HG02798 (cell line): Measurements from ENCODE around the gene UBASH3B.
A peak's percentile ranks its signal among the peaks of the same experiment; 100 is the strongest.

Source experiments
- ATAC-seq: cut with Tn5 transposase; IDR thresholded peaks from one replicate; pipeline ENCODE4 v1.9.1; 2021; ENCODE audit warnings: mild to moderate bottlenecking; ENCODE audit not compliant: unreplicated experiment, poor library complexity

UBASH3B gene

GRCh38 chr11:122777343-122777742 lies 121.8 kb downstream of the UBASH3B start:
- ATAC-seq, result no peak

- ATAC-seq, result no peak
Measured at GRCh38 chr11:122778148-122778547, 122.6 kb downstream of the UBASH3B start.

- ATAC-seq, result no peak
Measured at GRCh38 chr11:122779047-122779629, 123.6 kb downstream of the UBASH3B start.

- no peak for ATAC-seq
Measured at GRCh38 chr11:122780296-122780949, 124.9 kb downstream of the UBASH3B start.

- peak; percentile 94 for ATAC-seq
Measured at GRCh38 chr11:122781378-122782195, 126.1 kb downstream of the UBASH3B start.

- ATAC-seq, result no peak
Measured at GRCh38 chr11:122782222-122782621, 126.7 kb downstream of the UBASH3B start.

GRCh38 chr11:122784325-122784955 lies 128.9 kb downstream of the UBASH3B start:
- no peak for ATAC-seq

GRCh38 chr11:122785031-122785541 lies 129.6 kb downstream of the UBASH3B start:
- no peak for ATAC-seq

GRCh38 chr11:122786896-122787295 lies 131.4 kb downstream of the UBASH3B start:
- no peak for ATAC-seq

GRCh38 chr11:122788781-122789535 lies 133.4 kb downstream of the UBASH3B start:
- no peak for ATAC-seq

GRCh38 chr11:122789907-122790306 lies 134.4 kb downstream of the UBASH3B start:
- no peak for ATAC-seq

- no peak for ATAC-seq
Measured at GRCh38 chr11:122791411-122791810, 135.9 kb downstream of the UBASH3B start.

GRCh38 chr11:122791836-122792235 lies 136.3 kb downstream of the UBASH3B start:
- ATAC-seq, result no peak

- ATAC-seq, result no peak
Measured at GRCh38 chr11:122793515-122793914, 138.0 kb downstream of the UBASH3B start.

GRCh38 chr11:122795307-122795706 lies 139.8 kb downstream of the UBASH3B start:
- no peak for ATAC-seq

GRCh38 chr11:122796128-122796717 lies 140.7 kb downstream of the UBASH3B start:
- peak; percentile 74 for ATAC-seq

GRCh38 chr11:122797651-122798050 lies 142.1 kb downstream of the UBASH3B start:
- ATAC-seq, result no peak

- ATAC-seq, result no peak
Measured at GRCh38 chr11:122799406-122800105, 144.0 kb downstream of the UBASH3B start.

- ATAC-seq, result no peak
Measured at GRCh38 chr11:122802876-122803275, 147.4 kb downstream of the UBASH3B start.
